Measurements from ENCODE around the gene PLB1.

PLB1 gene

GRCh38 chr2:28499282-28499681, 3.4 kb downstream of the PLB1 start:
- no peak for DNase-seq (ENCODE audit: low read depth)

- DNase-seq (ENCODE audit: low read depth): no peak
Measured at GRCh38 chr2:28505361-28505760, 9.5 kb downstream of the PLB1 start.

GRCh38 chr2:28506112-28506910, 10.5 kb downstream of the PLB1 start:
- DNase-seq (ENCODE audit: low read depth): no peak

GRCh38 chr2:28507796-28508764, 12.2 kb downstream of the PLB1 start:
- DNase-seq (ENCODE audit: low read depth): no peak

- no peak for DNase-seq (ENCODE audit: low read depth)
Measured at GRCh38 chr2:28509361-28509760, 13.5 kb downstream of the PLB1 start.

GRCh38 chr2:28510184-28510583, 14.3 kb downstream of the PLB1 start:
- no peak for DNase-seq (ENCODE audit: low read depth)

- DNase-seq (ENCODE audit: low read depth): no peak
Measured at GRCh38 chr2:28511871-28512606, 16.2 kb downstream of the PLB1 start.

GRCh38 chr2:28512607-28512965, 16.7 kb downstream of the PLB1 start:
- no peak for DNase-seq (ENCODE audit: low read depth)

- DNase-seq (ENCODE audit: low read depth): no peak
Measured at GRCh38 chr2:28513097-28513496, 17.2 kb downstream of the PLB1 start.

GRCh38 chr2:28515176-28515751, 19.4 kb downstream of the PLB1 start:
- no peak for DNase-seq (ENCODE audit: low read depth)

- no peak for DNase-seq (ENCODE audit: low read depth)
Measured at GRCh38 chr2:28516430-28516829, 20.6 kb downstream of the PLB1 start.

- DNase-seq (ENCODE audit: low read depth): no peak
Measured at GRCh38 chr2:28516950-28517349, 21.1 kb downstream of the PLB1 start.

GRCh38 chr2:28521663-28522062, 25.8 kb downstream of the PLB1 start:
- no peak for DNase-seq (ENCODE audit: low read depth)

- DNase-seq (ENCODE audit: low read depth): no peak
Measured at GRCh38 chr2:28522481-28522880, 26.6 kb downstream of the PLB1 start.

- DNase-seq (ENCODE audit: low read depth): no peak
Measured at GRCh38 chr2:28523902-28524301, 28.0 kb downstream of the PLB1 start.

GRCh38 chr2:28525481-28525880, 29.6 kb downstream of the PLB1 start:
- no peak for DNase-seq (ENCODE audit: low read depth)

GRCh38 chr2:28526527-28527132, 30.8 kb downstream of the PLB1 start:
- DNase-seq (ENCODE audit: low read depth): no peak

- no peak for DNase-seq (ENCODE audit: low read depth)
Measured at GRCh38 chr2:28527196-28527595, 31.3 kb downstream of the PLB1 start.

- DNase-seq (ENCODE audit: low read depth): no peak
Measured at GRCh38 chr2:28528206-28528605, 32.3 kb downstream of the PLB1 start.

GRCh38 chr2:28530782-28531181, 34.9 kb downstream of the PLB1 start:
- DNase-seq (ENCODE audit: low read depth): no peak

- no peak for DNase-seq (ENCODE audit: low read depth)
Measured at GRCh38 chr2:28532399-28532798, 36.5 kb downstream of the PLB1 start.

All from GM04504 (cell line).